K562 (cell line): Measurements from ENCODE around the gene POLD1. TPM values are rescaled to one million over a fixed set of nuclear protein-coding genes. Genes with fewer than 3 reads are reported as not detected.
A peak's percentile ranks its signal among the peaks of the same experiment; 100 is the strongest.

Experiments
- CEBPG ChIP-seq, 3 experiments: fragments of 200-800 bp in 1 of 3; sonication (Bioruptor generic) in 1 of 3; sonication (generic) in 1 of 3; formaldehyde crosslinking in 1 of 3; IDR thresholded peaks in 2 of 3; conservative IDR thresholded peaks in 1 of 3; 2 replicates each; pipeline versions ENCODE4 v1.6.1 to v1.8.0; 2016 to 2022; ENCODE audit warnings: missing compliant biosample characterization in 2 of 3, missing genetic modification characterization in 2 of 3, mild to moderate bottlenecking in 1 of 3, missing genetic modification reagents in 1 of 3
- KLF16 ChIP-seq: IDR thresholded peaks from 2 replicates; pipeline ENCODE4 v1.6.1; 2016; ENCODE audit warnings: antibody characterized with exemption
- MAZ ChIP-seq, 2 experiments: fragments of 450-650 bp in 1 of 2; sonication (generic) in 1 of 2; formaldehyde crosslinking; IDR thresholded peaks in 1 of 2; conservative IDR thresholded peaks in 1 of 2; 2 replicates each; pipeline versions ENCODE4 v1.4.0 to v1.5.0; 2020; ENCODE audit warnings: mild to moderate bottlenecking in 1 of 2, missing genetic modification reagents in 1 of 2
- POLR2G ChIP-seq: fragments of 200-400 bp; formaldehyde crosslinking; IDR thresholded peaks from 2 replicates; pipeline ENCODE4 v1.6.1; 2017; ENCODE audit warnings: low read depth, mild to moderate bottlenecking, antibody characterized with exemption, low read length, moderate library complexity
- POLR3G ChIP-seq: IDR thresholded peaks from 2 replicates; pipeline ENCODE4 v1.6.1; 2011; ENCODE audit not compliant: insufficient read length, insufficient replicate concordance; ENCODE audit errors: extremely low read depth
- RAD21 ChIP-seq, 2 experiments: fragments of 250-450 bp in 1 of 2; fragments of 450-650 bp in 1 of 2; sonication (Bioruptor Pico) in 1 of 2; formaldehyde crosslinking in 1 of 2; IDR thresholded peaks in 1 of 2; conservative IDR thresholded peaks in 1 of 2; 2 replicates each; pipeline versions ENCODE4 v1.4.0 to v1.8.0; 2020 to 2022; ENCODE audit warnings: mild to moderate bottlenecking in 2 of 2, moderate library complexity in 1 of 2
- XRCC5 ChIP-seq: fragments of 200-400 bp; formaldehyde crosslinking; IDR thresholded peaks from 2 replicates; pipeline ENCODE4 v1.6.1; 2017; ENCODE audit warnings: low read depth, mild to moderate bottlenecking, low read length
- ZNF282 ChIP-seq: sonication (generic); formaldehyde crosslinking; IDR thresholded peaks from 2 replicates; pipeline ENCODE4 v1.8.1; 2023; ENCODE audit warnings: missing genetic modification reagents
- ZNF589 ChIP-seq: fragments of 200-800 bp; sonication (Bioruptor generic); IDR thresholded peaks from 2 replicates; pipeline ENCODE4 v1.6.1; 2016; ENCODE audit warnings: low read depth, missing genetic modification characterization, missing compliant biosample characterization
- polyA plus RNA-seq, 8 experiments: library from polyadenylated mRNA; depleted of rRNA in 4 of 8; stranded (reverse) in 5 of 8; unstranded in 3 of 8; fragments of >200 nt; fragmentation: Nextera tagmentation in 2 of 8; fragmentation: Illumina TruSeq in 1 of 8; extraction: Ambion mirVana in 2 of 8; extraction: Trizol in 1 of 8; gene quantifications; 2 replicates each; pipeline versions ENCODE4 v1.2.1 to v1.2.3, GENCODE V29; 2011 to 2014; ENCODE audit warnings: inconsistent platforms in 1 of 8, missing spikeins in 1 of 8
- total RNA-seq, 7 experiments: library from RNA; depleted of rRNA in 6 of 7; stranded (reverse); fragments of >200 nt in 6 of 7; fragmentation: Illumina TruSeq in 2 of 7; extraction: Trizol in 2 of 7; gene quantifications; 2 replicates each; pipeline versions ENCODE4 v1.2.1 to v1.2.3, GENCODE V29; 2011 to 2021; ENCODE audit warnings: low replicate concordance in 1 of 7
- TF ChIP-seq, protein P1 (sequence below): fragments of 250-450 bp; sonication (Bioruptor Pico); IDR thresholded peaks from 2 replicates; pipeline ENCODE4 v1.4.0; 2020
- TF ChIP-seq, protein P2 (sequence below), 2 experiments: fragments of 450-650 bp; IDR thresholded peaks; 2 replicates each; pipeline ENCODE4 v1.6.1; 2016; ENCODE audit warnings: mild to moderate bottlenecking in 2 of 2, borderline replicate concordance in 1 of 2, low read depth in 1 of 2, moderate library complexity in 1 of 2
- TF ChIP-seq, protein P3 (sequence below): IDR thresholded peaks from 2 replicates; pipeline ENCODE4 v1.6.1; 2016; ENCODE audit warnings: missing genetic modification characterization, missing compliant biosample characterization

The POLD1 gene
- total and polyA plus RNA-seq, 9 of the 15 experiments (the other 6 are each of a cell fraction or from before 2014, with no cell fraction given), result 1.3 to 312 (median 47.8) TPM

DNA sequence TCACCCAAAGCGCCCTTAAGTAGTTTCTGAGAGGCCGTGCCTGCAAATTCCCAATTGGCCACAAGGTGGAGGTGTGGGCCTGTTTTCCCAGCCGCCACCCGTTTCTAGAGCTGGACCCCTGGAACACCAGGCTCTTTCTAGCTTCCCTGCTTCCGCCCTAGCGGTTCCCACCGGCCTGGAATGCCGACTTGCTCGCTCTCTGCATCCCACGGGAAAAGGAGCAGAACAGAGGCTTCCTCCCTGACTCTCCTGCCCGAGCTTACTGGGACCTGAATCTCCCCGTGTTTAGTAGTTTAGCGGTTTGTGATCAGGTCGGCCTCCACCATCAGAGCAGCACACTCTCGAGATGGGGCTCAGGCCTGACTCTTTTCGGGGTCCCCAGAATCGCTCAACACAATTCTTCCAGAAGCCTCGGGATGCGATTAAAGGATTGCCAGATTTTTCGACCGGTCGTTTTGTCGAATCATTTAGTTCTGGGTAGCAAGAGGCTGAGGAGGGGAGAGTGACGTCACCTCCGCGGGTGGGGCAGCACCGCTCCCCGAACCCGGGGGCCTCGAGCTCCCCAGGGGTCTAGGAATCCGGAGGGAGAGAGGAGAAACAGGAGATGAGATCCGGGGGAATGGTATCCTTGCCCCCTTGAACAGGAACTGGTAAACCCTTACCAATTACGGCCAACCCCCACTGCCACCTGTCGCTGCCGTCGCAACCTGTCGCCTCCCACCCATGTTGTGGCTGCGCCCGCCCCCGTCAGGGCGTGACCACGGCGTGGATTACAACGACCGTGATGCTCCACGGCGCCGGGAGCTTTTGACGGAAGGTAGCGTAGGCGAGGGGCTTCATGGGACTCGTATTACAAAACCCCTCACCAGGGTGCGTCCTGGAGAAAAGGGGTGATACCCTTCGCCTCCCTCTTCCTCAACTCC, 26.7 kb upstream of the POLD1 start (continued):
- TF ChIP-seq ZNF282 (CRISPR knock-in tag), result no peak
- TF ChIP-seq, protein P1, sequence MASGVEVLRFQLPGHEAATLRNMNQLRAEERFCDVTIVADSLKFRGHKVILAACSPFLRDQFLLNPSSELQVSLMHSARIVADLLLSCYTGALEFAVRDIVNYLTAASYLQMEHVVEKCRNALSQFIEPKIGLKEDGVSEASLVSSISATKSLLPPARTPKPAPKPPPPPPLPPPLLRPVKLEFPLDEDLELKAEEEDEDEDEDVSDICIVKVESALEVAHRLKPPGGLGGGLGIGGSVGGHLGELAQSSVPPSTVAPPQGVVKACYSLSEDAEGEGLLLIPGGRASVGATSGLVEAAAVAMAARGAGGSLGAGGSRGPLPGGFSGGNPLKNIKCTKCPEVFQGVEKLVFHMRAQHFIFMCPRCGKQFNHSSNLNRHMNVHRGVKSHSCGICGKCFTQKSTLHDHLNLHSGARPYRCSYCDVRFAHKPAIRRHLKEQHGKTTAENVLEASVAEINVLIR (CRISPR knock-in tag), result peak; percentile 62; the same call in 1 of the 2 replicates
- TF ChIP-seq, protein P2, sequence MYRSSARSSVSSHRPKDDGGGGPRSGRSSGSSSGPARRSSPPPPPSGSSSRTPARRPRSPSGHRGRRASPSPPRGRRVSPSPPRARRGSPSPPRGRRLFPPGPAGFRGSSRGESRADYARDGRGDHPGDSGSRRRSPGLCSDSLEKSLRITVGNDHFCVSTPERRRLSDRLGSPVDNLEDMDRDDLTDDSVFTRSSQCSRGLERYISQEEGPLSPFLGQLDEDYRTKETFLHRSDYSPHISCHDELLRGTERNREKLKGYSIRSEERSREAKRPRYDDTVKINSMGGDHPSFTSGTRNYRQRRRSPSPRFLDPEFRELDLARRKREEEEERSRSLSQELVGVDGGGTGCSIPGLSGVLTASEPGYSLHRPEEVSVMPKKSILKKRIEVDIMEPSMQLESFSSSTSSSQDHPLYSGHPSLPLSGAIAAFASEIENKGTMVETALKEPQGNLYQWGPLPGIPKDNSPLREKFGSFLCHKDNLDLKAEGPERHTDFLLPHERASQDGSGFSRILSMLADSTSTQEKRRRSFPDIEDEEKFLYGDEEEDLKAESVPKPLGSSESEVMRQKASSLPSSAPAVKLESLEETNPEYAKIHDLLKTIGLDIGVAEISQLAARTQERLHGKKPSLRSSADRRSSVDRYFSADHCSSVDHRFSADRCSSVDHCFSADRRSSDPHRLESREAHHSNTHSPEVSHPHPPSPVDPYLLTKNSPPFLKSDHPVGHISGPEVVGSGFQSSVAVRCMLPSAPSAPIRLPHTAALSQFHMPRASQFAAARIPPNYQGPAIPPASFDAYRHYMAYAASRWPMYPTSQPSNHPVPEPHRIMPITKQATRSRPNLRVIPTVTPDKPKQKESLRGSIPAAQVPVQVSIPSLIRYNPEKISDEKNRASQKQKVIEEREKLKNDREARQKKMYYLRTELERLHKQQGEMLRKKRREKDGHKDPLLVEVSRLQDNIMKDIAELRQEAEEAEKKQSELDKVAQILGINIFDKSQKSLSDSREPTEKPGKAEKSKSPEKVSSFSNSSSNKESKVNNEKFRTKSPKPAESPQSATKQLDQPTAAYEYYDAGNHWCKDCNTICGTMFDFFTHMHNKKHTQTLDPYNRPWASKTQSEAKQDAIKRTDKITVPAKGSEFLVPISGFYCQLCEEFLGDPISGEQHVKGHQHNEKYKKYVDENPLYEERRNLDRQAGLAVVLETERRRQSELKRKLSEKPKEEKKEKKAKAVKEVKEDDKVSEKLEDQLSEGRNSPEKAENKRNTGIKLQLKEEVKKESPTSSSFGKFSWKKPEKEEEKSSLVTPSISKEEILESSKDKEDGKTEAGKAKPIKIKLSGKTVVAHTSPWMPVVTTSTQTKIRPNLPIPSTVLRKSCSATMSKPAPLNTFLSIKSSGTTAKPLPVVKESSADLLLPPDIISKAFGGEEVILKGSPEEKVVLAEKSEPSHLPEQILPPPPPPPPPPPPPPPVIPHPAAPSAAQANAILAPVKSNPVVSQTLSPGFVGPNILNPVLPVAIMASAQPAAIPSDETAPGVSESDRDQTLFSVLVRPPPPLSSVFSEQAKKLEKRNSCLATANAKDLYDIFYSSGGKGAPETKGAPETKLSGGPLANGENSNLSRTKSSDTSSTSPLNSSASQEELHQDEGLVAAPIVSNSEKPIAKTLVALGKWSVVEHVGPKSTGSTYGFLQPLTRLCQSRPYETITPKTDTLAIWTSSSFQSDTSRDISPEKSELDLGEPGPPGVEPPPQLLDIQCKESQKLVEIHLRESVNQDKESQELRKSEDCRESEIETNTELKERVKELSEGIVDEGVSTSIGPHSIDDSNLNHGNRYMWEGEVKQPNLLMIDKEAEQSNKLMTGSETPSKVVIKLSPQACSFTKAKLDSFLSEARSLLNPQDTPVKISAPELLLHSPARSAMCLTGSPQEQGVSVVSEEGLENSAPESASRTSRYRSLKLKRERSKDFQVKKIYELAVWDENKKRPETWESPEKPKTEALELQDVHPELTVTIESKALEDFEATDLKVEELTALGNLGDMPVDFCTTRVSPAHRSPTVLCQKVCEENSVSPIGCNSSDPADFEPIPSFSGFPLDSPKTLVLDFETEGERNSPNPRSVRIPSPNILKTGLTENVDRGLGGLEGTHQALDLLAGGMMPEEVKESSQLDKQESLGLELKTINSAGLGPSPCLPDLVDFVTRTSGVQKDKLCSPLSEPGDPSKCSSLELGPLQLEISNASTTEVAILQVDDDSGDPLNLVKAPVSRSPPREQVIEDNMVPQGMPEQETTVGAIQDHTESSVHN (IDR thresholded peaks at IDR 0.05; ENCODE audit: borderline replicate concordance in 1 of 2, low read depth in 1 of 2), result no peak
- TF ChIP-seq MAZ (CRISPR knock-in tag; conservative IDR thresholded peaks at IDR 0.05 in 1 of 2, IDR thresholded peaks at IDR 0.05 in 1 of 2), result peak; percentile 82 to 95
- TF ChIP-seq, protein P3, sequence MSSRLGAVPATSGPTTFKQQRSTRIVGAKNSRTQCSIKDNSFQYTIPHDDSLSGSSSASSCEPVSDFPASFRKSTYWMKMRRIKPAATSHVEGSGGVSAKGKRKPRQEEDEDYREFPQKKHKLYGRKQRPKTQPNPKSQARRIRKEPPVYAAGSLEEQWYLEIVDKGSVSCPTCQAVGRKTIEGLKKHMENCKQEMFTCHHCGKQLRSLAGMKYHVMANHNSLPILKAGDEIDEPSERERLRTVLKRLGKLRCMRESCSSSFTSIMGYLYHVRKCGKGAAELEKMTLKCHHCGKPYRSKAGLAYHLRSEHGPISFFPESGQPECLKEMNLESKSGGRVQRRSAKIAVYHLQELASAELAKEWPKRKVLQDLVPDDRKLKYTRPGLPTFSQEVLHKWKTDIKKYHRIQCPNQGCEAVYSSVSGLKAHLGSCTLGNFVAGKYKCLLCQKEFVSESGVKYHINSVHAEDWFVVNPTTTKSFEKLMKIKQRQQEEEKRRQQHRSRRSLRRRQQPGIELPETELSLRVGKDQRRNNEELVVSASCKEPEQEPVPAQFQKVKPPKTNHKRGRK, result no peak
- peak; percentile 8; the same call in 1 of the 2 replicates for TF ChIP-seq XRCC5
- TF ChIP-seq POLR3G, result no peak
- peak; percentile 73 for TF ChIP-seq POLR2G
- 0 out of 2 replicates have a peak, but pooled peaks have one; percentile 48 for TF ChIP-seq ZNF589 (CRISPR knock-in tag)
- TF ChIP-seq CEBPG (CRISPR knock-in tag; IDR thresholded peaks at IDR 0.05), result no peak
- peak; percentile 4 to 39; a peak in 3 of 4 replicates for TF ChIP-seq CEBPG (tag; conservative IDR thresholded peaks at IDR 0.05 in 1 of 2, IDR thresholded peaks at IDR 0.05 in 1 of 2)
- peak; percentile 23; the same call in 1 of the 2 replicates for TF ChIP-seq KLF16
- TF ChIP-seq RAD21 (CRISPR knock-in tag; conservative IDR thresholded peaks at IDR 0.05 in 1 of 2, IDR thresholded peaks at IDR 0.05 in 1 of 2), result peak; percentile 86 to 91
